Measurements from ENCODE around the gene DDR2. TPM values are rescaled to one million over a fixed set of nuclear protein-coding genes. Genes with fewer than 3 reads are reported as not detected.

The DDR2 gene
- total RNA-seq, 2 experiments from 2014 or later, result 0.19 to 0.38 TPM

DNA sequence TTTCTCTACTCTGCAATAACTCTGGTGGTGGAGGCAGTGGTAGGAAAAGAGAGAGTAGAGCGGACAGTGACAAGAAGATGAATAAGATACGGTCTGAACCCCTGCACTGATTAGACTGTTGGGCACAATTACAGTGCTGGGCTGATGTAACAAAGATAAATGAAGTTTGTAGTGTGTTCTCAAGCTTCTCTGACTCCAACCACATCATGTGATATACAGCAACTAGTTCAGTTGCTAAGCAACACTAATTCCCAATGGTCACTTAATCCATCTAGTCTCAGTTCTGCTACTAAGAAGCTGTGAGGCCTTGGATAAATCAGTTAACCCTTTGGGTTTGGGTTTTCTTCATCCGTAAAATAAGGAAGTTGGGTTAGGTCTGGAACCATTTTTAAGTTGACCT lies 17.3 kb downstream of the DDR2 start:
- H3K27me3 Mint-ChIP-seq, result no peaks in the 10 kb centered on the region
- no peak overlapping the region for H3K4me3 Mint-ChIP-seq

GRCh38 chr1:162654915-162655620 lies 22.8 kb downstream of the DDR2 start:
- H3K9me3 Mint-ChIP-seq, result no peaks in the 10 kb centered on the region
- peaks cover 8% of the 10 kb centered on the region for H3K27me3 Mint-ChIP-seq
- no peaks in the 10 kb centered on the region for H3K4me1 Mint-ChIP-seq
- no peak overlapping the region for H3K27ac Mint-ChIP-seq
- no peaks in the 10 kb centered on the region for H3K36me3 Mint-ChIP-seq
- no peak for DNase-seq
- no peak overlapping the region for H3K4me3 Mint-ChIP-seq

More for the DNA sequence above, 17.3 kb downstream of the DDR2 start:
- no peaks in the 10 kb centered on the region for H3K36me3 Mint-ChIP-seq
- H3K27ac Mint-ChIP-seq, result no peak overlapping the region
- no peak for DNase-seq
- no peaks in the 10 kb centered on the region for H3K4me1 Mint-ChIP-seq
- H3K9me3 Mint-ChIP-seq, result no peaks in the 10 kb centered on the region

DNA sequence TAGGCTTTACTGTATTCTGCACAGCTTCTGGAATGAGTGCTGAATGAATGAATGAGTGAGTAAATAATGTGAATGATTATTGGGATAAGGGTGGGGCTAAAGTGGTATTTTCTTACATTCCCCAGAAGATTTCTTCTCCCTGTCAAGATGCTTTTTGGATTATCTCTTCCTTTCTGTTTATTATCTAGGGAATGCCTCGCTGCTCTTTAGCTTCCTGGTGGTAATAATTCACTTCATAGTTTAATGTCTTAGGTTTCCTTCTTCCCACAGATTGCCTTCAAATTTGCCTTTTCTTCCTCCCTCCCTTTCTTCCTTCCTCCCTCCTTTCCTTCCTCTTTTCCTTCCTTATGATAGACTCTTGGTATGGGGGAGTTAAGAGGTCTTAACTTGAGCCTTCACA lies 24.0 kb downstream of the DDR2 start:
- no peak for DNase-seq
- Mint-ChIP-seq H3K27me3 (peaks cover 8% of the 10 kb centered on the region), H3K36me3 (no peaks in the 10 kb centered on the region), H3K4me1 (no peaks in the 10 kb centered on the region), H3K9me3 (no peaks in the 10 kb centered on the region), H3K4me3 (no peak overlapping the region), H3K27ac (no peak overlapping the region)

DNA sequence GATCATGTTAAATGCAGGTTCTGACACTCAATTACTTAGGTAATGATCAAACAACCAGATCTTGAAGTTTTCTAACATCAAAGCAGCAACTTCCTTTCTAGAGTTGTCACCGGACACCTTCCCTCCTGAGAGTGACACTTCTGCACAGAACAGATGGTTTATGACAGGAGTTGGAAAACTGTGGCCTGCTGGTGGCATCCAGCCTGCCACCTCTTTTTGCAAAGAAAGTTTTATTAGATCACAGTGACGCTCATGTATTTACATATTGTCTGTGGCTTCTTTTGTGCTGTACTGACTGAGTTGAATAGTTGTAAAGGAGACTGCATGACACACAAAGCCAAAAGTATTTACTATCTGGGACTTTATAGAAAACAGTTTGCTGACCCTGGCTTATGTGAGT lies 28.3 kb downstream of the DDR2 start:
- Mint-ChIP-seq H3K4me1 (no peaks in the 10 kb centered on the region), H3K27ac (no peak overlapping the region), H3K27me3 (peaks cover 9% of the 10 kb centered on the region), H3K9me3 (no peaks in the 10 kb centered on the region), H3K4me3 (no peak overlapping the region), H3K36me3 (no peaks in the 10 kb centered on the region)
- DNase-seq, result no peak

GRCh38 chr1:162661336-162661735 lies 29.1 kb downstream of the DDR2 start:
- Mint-ChIP-seq H3K36me3 (no peaks in the 10 kb centered on the region), H3K9me3 (no peaks in the 10 kb centered on the region), H3K4me1 (no peaks in the 10 kb centered on the region), H3K27ac (no peak overlapping the region), H3K27me3 (peaks cover 16% of the 10 kb centered on the region), H3K4me3 (no peak overlapping the region)
- no peak for DNase-seq

GRCh38 chr1:162662013-162662412 lies 29.7 kb downstream of the DDR2 start:
- no peak overlapping the region for H3K27ac Mint-ChIP-seq
- no peak overlapping the region for H3K4me3 Mint-ChIP-seq
- no peaks in the 10 kb centered on the region for H3K9me3 Mint-ChIP-seq
- peaks cover 16% of the 10 kb centered on the region for H3K27me3 Mint-ChIP-seq
- H3K36me3 Mint-ChIP-seq, result no peaks in the 10 kb centered on the region
- DNase-seq, result no peak
- H3K4me1 Mint-ChIP-seq, result no peaks in the 10 kb centered on the region

DNA sequence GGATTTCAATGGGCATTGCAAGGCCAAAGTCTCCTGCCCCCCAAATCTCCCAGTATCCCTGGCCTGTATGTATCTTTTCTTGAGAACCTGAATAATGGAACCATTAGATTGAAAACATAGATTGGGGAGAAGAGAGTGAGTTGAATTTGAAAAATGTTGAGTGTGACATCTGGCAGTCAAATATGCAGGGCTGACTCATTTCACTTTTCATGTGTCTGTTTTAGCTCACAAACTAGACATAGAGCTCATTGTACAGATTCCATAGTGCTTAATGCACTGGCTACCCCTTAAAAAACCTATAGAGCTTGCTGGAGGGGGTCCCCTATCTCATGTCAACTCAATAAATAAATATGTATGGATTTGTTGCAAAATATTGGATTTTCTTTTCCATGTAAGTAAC lies 30.8 kb downstream of the DDR2 start:
- H3K27ac Mint-ChIP-seq, result no peak overlapping the region
- H3K36me3 Mint-ChIP-seq, result no peaks in the 10 kb centered on the region

DNA sequence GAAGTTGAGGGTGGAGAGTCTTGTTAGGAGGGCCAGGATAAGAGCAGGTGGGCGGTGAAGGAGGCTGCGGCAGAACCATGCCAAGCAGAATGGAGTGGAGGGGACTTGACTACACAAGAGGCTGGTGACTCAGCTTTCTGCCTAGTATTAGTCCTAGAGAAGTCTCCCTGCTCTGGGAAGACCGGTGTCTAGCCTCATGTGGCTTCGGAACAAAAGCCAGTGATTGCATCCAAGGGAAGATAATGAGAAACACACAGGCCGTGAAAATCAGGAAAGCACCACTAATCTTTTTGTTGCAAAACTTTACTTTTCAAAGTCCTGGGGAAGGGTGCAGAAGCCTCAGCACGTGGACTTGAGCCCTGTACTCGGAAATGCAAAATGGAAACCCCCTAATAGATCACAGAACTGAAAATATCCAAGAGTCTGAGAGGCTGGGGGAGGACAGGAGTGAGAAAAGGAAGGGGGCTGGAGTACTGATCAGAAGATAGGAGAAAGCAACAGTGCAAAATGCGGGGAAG lies 31.4 kb downstream of the DDR2 start:
- DNase-seq, result no peak
- no peak overlapping the region for H3K27ac Mint-ChIP-seq
- H3K4me1 Mint-ChIP-seq, result no peaks in the 10 kb centered on the region
- no peaks in the 10 kb centered on the region for H3K9me3 Mint-ChIP-seq
- no peak overlapping the region for H3K4me3 Mint-ChIP-seq
- no peaks in the 10 kb centered on the region for H3K36me3 Mint-ChIP-seq
- peaks cover 8% of the 10 kb centered on the region for H3K27me3 Mint-ChIP-seq

More for the DNA sequence above, 30.8 kb downstream of the DDR2 start:
- DNase-seq, result no peak
- H3K9me3 Mint-ChIP-seq, result no peaks in the 10 kb centered on the region
- H3K27me3 Mint-ChIP-seq, result peaks cover 11% of the 10 kb centered on the region
- no peak overlapping the region for H3K4me3 Mint-ChIP-seq
- H3K4me1 Mint-ChIP-seq, result no peaks in the 10 kb centered on the region

DNA sequence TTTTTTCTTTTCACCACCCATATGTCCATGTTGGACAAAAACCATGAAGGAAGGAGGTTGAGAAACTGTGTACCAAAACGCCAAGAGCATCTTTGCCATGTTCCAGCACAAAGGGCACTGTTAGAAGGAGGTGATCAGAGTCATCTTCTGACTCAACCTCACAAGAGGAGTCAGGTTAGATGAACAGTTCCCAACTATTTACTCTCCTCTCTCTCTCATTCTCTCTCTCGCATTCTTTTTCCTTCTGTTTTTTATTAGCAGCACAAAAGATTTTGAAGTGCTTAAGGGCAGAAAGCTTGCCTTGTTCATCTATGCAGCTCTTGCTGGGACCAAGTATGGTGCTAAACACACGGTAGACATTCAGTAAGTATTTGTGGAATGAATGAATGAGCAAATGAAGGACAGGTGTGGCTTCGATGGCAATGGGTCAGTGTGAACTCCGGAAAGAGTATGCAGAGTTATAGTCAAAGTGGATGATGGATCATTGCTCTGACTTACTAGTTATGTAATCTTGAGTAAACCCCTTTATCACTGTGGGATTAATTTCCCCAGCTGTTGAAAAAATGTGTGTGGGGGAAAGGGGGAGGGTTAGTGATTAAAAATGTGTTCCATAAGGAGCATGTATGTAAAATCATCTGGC lies 33.9 kb downstream of the DDR2 start:
- Mint-ChIP-seq H3K27ac (no peak overlapping the region), H3K9me3 (no peaks in the 10 kb centered on the region), H3K36me3 (no peaks in the 10 kb centered on the region), H3K4me1 (no peaks in the 10 kb centered on the region), H3K4me3 (no peak overlapping the region), H3K27me3 (peaks cover 8% of the 10 kb centered on the region)
- DNase-seq, result no peak

- H3K27me3 Mint-ChIP-seq, result peaks cover 8% of the 10 kb centered on the region
- H3K4me3 Mint-ChIP-seq, result no peak overlapping the region
- no peaks in the 10 kb centered on the region for H3K9me3 Mint-ChIP-seq
- no peak overlapping the region for H3K27ac Mint-ChIP-seq
- H3K36me3 Mint-ChIP-seq, result no peaks in the 10 kb centered on the region
- no peaks in the 10 kb centered on the region for H3K4me1 Mint-ChIP-seq
- DNase-seq, result no peak
Measured at GRCh38 chr1:162667381-162668080, 35.3 kb downstream of the DDR2 start.

DNA sequence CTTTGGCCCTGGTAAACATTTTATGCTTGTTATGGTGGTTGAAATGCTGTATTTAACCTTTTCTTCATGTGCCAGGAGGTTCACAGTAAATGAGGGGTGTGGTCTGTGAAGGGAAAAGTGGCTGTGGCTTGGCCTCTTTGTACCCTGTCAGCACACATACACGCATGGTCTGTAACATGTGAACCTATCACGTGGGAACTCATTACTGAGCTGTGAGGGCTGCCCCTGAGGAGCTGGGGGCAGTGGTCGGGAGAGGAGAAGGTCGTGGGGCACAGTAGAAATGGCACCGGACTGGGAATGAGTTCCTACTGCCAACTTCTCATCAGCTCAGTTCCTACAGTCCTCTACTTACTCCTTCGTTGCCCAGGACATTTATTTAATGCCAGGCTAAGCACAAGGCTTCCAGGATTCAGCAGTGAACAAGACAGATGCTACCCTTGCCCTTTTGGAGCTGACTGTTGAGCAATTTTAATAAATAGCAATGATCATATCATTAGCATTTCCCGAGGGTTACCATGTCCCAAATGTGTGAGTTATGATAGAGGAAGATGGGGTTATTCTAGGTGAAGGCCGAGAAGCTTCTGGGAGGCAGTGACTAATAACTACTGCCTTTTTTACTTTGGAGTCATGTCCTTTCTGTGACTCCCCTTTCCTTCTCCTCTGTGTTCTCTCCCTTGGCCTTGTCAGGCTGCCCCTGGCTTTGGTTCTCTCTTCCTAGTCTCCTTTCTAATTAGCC lies 38.8 kb downstream of the DDR2 start:
- Mint-ChIP-seq H3K9me3 (no peaks in the 10 kb centered on the region), H3K27ac (no peak overlapping the region), H3K36me3 (no peaks in the 10 kb centered on the region), H3K4me1 (no peaks in the 10 kb centered on the region), H3K27me3 (peaks cover 2% of the 10 kb centered on the region), H3K4me3 (no peak overlapping the region)
- no peak for DNase-seq

DNA sequence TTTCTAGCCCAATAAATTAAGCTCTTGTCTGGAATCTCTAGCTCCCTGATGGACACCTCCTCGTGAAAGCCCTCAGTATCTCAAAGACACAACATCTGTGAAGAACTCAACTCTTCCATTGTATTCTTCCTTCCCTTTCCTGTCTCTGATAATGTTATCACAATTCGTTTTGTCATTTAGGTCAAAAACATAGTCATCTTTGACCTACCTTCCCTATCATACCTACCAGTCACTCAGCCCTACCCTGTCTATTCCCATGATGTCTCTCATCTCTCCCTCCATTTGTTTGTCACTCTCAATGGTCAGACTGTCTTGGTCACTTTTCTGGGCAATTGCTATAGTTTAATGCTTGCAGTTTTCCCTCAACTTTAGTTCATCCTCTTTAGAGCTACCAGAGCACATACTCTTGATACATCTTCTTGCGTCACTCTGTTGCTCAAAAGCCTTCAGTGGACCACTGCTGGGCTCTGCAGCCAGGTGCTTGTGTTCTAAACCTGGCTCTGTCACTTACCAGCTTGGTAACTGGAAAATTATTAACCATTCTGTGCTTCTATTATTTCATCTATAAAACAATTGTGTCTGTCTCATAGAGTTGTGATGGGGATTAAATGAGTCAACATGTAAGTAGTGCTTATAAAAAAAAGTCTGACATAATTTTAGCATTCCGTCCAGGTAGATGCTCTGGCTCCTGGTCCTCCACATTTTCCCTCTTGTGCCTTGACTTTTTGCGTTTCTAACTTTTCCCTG lies 39.6 kb downstream of the DDR2 start:
- Mint-ChIP-seq H3K4me1 (no peaks in the 10 kb centered on the region), H3K27ac (no peak overlapping the region), H3K4me3 (no peak overlapping the region), H3K9me3 (no peaks in the 10 kb centered on the region), H3K27me3 (no peaks in the 10 kb centered on the region), H3K36me3 (no peaks in the 10 kb centered on the region)
- DNase-seq, result no peak

GRCh38 chr1:162672622-162673260 lies 40.5 kb downstream of the DDR2 start:
- H3K4me3 Mint-ChIP-seq, result no peak overlapping the region
- no peaks in the 10 kb centered on the region for H3K9me3 Mint-ChIP-seq
- DNase-seq, result no peak
- H3K27ac Mint-ChIP-seq, result no peak overlapping the region
- H3K27me3 Mint-ChIP-seq, result no peaks in the 10 kb centered on the region
- H3K4me1 Mint-ChIP-seq, result no peaks in the 10 kb centered on the region
- H3K36me3 Mint-ChIP-seq, result no peaks in the 10 kb centered on the region

DNA sequence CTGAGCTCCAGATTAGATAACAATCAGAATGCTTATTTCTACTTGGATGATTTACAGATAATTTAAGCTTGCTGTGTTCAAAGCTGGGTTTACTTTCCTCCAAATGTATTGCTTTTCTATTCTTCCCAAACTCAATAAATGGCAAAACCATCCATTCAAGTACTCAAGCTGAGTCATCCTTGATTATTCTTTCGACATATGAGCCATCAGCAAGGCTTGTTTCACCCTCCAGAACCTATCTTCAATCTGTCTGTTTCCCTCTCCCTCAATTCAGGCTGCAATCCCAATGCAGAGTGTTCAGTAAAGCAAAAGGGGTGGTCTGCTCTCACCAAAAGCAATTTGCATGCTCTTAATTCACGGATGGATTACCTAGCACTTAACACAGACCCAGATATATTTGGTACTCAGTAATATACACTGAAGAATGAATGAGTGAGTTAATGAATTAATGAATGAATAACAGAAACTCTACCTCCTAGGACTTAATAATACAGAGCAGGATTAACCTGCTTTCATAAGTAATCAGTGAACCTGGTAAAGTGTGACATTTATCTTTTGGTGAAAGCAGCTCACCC lies 41.9 kb downstream of the DDR2 start:
- Mint-ChIP-seq H3K4me1 (no peaks in the 10 kb centered on the region), H3K27ac (no peak overlapping the region), H3K36me3 (no peaks in the 10 kb centered on the region), H3K27me3 (no peaks in the 10 kb centered on the region), H3K9me3 (no peaks in the 10 kb centered on the region), H3K4me3 (no peak overlapping the region)
- no peak for DNase-seq
